GM15510 (cell line): ENCODE data around the gene IQCF2.

Experiments
- POLR2A ChIP-seq: IDR thresholded peaks from 3 replicates; pipeline ENCODE4 v1.6.1; 2011; ENCODE audit warnings: borderline replicate concordance; ENCODE audit not compliant: insufficient read length; ENCODE audit errors: extremely low read depth

Gene IQCF2

GRCh38 chr3:51860703-51861665 lies at the start of gene IQCF2:
Gene IQCF2 (plus strand): TSS chr3:51861615. CDS start chr3:51861667, 52 bp downstream.
- no peak for TF ChIP-seq POLR2A

GRCh38 chr3:51813539-51813938 lies 47.9 kb upstream of the IQCF2 start:
- TF ChIP-seq POLR2A = no peak

DNA sequence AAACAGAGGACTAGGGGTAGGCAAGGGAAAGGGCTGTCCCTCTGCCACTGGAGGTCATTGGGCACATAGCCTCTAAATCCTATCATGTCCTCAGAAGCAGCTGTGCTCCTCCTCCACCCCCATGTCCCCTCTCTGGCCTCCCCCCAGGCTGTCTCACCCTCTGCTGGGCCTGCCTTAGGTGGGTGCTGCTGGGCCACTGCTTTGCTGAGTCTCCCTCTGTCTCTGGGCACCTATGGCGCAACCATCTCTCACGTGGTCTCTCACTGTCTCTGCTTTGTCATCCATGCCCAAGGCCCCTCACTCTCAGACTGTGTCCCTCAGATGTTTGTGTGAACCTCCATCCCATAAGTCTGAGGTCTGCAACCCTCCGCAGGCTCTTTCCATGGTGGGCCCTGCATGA lies 47.4 kb upstream of the IQCF2 start:
- TF ChIP-seq POLR2A = no peak

GRCh38 chr3:51815614-51816013 lies 45.8 kb upstream of the IQCF2 start:
- no peak for TF ChIP-seq POLR2A

DNA sequence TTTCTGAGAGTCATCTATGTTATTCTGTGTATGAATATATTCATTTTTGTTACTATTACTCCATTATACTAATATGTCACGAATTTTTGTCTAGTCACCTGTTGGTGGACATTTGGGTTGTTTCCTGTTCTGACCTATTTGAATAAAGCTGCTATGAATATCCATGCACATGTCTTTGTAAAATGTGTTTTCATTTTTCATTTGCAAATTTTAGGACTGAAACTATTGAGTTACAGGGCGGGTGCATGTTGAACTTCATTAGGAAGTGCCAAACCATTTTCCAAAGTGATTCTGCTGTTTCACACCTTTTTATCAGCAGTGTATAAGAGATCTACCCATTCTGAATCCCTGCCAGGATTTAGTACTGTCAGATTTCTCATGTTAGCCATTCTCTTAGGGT lies 44.7 kb upstream of the IQCF2 start:
- TF ChIP-seq POLR2A = no peak

DNA sequence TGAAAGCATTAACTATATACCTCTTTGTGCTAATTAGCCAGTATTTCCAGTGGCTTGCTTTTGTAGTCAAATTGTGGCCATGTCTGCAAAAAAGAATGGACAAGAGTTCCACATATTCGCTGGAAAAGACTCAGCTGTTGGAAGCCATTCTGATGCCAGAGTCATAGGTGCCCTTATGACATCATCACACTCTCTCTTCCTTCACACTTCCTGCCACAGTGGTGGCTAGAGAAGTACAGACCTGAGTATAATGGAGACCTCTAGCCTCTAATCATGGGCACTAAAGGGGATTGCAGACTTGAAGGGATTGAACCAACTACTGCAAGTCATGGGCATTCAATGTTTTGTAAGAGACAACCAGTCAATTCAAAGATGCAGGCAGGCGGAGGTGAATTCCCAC lies 44.0 kb upstream of the IQCF2 start:
- TF ChIP-seq POLR2A = no peak

DNA sequence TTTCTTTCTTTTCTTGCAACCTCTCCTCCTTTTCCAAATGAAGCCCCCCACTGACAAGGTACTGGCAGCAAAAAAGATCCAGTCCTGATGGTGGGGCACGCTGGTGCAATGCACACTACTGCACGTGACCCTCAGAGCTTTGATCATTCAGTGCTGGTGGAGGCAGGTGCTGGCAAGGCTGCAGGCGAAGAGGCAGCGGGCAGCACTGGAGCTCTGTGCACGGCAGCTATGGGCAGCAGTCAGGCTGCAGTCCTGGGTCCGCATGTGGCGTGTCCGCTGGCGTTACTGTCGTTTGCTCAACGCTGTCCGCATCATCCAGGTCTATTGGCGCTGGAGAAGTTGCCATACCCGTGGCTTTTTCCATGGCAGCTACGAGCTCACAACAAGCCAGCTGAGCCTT lies 42.3 kb upstream of the IQCF2 start:
- TF ChIP-seq POLR2A = no peak

GRCh38 chr3:51819709-51820406 lies 41.6 kb upstream of the IQCF2 start:
- TF ChIP-seq POLR2A = no peak

DNA sequence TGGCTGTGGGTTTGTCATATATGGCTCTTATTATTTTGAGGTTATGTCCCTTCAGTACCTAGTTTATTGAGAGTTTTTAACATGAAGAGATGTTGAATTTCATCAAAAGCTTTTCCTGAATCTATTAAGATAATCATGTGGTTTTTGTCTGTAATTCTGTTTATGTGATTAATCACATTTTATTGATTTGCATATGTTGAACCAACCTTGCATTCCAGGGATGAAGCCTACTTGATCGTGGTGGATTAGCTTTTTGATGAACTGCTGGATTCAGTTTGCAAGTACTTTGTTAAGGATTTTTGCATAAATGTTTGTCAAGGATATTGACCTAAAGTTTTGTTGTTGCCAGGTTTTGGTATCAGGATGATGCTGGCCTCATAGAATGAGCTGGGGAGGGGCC lies 33.1 kb upstream of the IQCF2 start:
- TF ChIP-seq POLR2A = no peak

DNA sequence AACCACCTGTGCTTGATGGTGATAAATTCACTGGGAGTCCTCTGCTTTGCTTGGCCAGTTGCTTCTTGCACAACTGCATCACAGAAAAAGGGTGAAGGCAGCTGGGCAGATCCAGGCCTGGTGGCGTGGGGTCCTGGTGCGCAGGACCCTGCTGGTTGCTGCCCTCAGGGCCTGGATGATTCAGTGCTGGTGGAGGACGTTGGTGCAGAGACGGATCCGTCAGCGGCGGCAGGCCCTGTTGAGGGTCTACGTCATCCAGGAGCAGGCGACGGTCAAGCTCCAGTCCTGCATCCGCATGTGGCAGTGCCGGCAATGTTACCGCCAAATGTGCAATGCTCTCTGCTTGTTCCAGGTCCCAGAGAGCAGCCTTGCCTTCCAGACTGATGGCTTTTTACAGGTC lies 31.1 kb upstream of the IQCF2 start:
- TF ChIP-seq POLR2A = no peak

GRCh38 chr3:51830836-51831385 lies 30.5 kb upstream of the IQCF2 start:
- TF ChIP-seq POLR2A = no peak

- TF ChIP-seq POLR2A = no peak
These were observed 24.8 kb upstream of the IQCF2 start for GRCh38 chr3:51836606-51837005.

DNA sequence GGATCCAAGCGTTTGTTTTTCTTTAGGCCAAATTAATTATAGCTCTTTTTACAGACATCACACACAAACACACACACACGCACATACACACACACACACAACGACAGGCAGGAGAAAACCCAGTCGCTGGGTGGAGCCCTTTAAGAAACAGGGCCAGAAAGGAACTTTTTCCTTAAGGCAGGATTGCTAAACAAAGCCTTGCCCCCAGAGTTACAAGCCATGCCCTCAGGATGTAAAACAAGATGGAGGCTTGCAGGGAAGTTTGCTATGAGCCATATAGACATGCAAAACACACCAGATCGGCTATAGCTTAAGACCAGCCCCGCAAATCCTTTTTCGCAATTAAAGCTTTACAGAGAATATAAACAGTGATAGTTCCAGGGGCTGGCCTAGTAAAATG lies 16.3 kb upstream of the IQCF2 start:
- TF ChIP-seq POLR2A = no peak

GRCh38 chr3:51862886-51863285 lies 1.5 kb downstream of the IQCF2 start:
- no peak for TF ChIP-seq POLR2A

- no peak for TF ChIP-seq POLR2A
These were observed 7.9 kb downstream of the IQCF2 start for GRCh38 chr3:51869304-51869703.
